HG03457 (cell line): Measurements from ENCODE around the gene DCK.
"Not testable (repeated sequence)": the region's sequence is repeated elsewhere in the genome, so short reads cannot be mapped to it uniquely, and the experiment has no call there.

Experiments used
- ATAC-seq: cut with Tn5 transposase; IDR thresholded peaks from one replicate; pipeline ENCODE4 v1.9.1; 2021; ENCODE audit warnings: moderate number of reproducible peaks; ENCODE audit not compliant: unreplicated experiment

The DCK gene

DNA sequence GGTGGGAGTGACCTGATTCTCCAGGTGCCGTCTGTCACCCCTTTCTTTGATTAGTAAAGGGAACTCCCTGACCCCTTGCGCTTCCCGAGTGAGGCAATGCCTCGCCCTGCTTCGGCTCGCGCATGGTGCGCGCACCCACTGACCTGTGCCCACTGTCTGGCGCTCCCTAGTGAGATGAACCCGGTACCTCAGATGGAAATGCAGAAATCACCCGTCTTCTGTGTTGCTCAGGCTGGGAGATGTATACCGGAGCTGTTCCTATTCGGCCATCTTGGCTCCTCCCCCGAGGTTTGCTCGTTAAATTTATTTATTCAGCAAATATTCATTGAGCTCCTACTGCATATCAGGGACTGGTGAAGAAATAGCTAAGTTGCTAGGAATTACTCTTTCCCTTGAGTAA, 66.1 kb downstream of the DCK start:
- not testable (repeated sequence) for ATAC-seq

DNA sequence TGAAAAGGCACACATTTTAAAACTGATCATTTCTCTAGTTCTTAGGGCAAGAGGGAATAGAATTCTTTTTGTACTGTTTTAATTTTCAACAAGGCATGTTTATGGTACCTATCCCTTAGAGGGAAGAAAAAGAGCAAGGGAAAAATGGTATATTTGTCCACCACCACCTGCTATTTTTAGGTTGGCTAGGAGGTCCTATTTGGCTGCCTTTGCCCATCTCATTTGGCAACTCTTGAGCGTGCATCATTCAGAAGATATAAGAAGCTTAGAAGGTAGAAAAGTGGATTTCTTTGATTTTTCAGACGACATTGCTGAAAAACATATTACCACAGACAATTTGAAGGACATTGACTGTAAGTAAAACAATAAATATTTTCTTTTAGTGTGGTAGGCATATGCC, 69.0 kb downstream of the DCK start:
- no peak for ATAC-seq

DNA sequence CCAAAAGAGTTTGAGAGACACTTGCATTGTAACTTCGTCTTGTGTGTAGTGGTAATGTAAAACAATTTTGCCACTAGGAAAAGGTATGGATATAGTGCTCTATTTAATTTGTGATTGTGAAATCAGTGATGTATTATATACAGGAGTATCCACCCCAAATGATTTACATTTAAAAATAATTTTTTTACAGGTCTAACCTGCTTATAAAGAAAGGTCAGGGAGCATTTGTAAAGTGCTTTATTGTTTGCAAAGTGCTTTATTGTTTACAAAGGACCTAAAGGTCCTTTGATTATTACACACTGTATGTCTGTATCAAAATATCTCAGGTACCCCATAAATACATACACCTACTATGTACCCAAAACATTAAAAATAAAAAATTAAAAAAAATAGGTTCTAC, 70.3 kb downstream of the DCK start:
- ATAC-seq = no peak

DNA sequence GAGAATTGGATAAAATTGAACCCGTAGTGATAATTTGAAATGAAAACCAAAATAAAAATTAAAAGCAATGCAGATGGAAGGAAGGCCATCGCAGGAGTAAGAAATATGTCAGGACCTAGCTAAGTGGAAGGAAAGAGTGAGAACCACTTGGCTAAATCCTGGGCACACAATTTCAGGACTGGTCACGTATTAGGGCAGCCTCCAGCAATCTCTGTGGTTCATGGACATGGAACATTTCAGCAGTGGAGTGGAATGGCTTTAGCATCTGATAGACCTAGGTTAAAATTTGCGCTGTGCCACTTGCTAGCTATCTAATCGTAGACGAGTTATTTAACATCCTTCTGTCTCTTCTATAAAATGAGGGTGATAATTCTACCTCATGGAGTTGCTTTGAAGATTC, 71.1 kb downstream of the DCK start:
- no peak for ATAC-seq

DNA sequence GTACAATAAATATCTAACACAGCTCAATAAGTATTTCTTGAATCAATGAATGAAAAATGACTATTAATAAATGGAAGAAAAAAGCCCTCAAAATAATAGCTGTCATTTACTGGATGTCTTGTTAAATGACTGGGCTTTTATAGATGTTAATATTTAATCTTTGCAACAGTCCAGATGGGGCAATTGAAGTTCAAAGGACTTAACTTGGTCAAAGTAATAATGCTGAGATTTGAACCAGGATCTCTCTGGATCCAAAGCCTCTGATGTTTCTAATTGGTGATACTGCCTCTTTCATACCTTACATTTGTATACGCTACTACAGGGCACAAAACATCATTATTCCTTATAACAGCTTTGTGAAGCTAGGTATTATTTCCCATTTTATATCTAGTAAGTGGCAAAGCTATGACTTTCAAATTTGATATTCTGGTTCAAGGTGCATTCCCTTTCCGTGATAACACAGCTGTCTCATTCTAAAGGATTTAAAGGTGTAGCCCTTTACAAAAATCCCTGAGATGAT, 72.6 kb downstream of the DCK start:
- no peak for ATAC-seq

DNA sequence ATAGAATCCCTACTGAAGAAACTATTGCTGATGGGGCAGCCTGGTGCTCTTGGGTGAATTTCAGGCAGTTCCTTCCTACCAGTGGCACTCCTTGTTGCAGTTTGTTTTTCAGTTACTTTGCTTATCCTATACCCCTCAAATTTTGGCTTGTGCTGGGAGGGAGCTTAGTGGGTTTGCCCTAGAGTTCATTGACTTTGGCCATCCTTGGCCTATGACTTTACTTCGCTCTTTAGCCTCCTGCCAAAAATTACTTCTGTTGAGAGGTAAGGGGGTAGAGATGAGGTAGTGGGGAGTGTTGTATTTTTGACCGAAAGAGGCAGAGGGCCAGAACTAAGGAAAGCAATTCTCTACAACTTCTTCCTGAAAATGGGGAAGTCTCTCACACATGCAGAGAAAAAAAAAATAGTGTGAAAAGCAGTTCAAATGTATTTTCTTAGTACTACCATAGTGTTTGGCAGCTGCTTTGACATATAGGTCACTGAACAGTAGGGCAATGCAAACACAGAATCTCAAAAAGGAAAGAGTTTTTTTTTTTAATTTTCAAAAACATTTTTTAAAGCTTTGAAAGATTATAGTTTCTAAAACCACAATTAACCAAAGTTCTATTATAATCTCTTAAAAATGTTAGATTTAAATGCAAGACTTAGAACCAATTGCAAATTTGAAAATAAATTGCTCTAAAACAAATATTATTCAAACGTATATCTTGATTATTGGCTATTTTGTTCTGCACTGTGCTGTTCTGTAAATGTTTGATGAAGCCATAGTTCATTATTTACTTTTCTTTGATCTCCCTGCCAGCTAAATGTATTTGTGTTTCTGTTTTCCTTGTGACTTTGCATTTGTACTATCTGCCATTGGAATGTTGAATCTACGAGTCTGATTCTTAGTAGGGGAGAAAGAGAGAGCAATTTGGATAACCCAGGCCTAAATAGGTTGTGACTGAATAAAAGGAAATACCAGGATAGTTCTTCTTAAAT, 73.6 kb downstream of the DCK start:
- no peak for ATAC-seq

DNA sequence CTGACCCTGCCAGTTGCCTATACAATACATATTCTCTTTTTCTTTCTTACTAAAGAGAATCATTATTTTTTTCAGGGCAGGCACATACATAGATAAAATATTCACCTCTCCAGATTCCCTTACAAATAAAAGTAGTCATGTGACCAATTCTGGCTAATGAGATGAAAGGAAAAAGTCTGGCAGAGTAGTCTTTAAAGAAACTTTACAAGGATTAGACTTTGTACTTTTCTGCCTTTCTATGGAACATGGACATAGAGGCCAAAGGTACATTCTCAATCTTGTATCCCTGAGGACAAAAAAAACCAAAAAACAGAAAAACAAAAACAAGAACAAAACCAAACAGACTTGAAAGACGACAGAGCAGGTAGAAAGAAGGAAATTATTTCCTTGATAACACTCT, 75.6 kb downstream of the DCK start:
- ATAC-seq = no peak

DNA sequence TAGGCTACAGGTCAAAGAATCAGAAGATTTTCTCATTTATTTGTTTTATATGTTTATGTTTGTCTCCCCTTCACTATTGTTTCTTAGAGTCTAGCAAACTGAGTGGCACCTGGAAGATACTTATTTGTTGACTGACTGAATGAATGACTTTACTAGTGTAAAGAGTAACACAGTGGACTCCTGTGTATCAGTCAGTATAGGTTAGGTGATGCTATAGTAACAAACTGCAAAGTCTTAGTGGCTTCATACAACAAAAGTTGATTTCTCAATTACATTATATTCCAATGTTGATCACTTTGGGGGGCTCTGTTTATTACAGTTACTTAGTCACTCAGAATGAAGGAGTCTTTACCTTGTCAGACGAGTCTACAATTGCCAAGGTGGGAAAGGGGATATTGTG, 76.6 kb downstream of the DCK start:
- ATAC-seq = no peak

DNA sequence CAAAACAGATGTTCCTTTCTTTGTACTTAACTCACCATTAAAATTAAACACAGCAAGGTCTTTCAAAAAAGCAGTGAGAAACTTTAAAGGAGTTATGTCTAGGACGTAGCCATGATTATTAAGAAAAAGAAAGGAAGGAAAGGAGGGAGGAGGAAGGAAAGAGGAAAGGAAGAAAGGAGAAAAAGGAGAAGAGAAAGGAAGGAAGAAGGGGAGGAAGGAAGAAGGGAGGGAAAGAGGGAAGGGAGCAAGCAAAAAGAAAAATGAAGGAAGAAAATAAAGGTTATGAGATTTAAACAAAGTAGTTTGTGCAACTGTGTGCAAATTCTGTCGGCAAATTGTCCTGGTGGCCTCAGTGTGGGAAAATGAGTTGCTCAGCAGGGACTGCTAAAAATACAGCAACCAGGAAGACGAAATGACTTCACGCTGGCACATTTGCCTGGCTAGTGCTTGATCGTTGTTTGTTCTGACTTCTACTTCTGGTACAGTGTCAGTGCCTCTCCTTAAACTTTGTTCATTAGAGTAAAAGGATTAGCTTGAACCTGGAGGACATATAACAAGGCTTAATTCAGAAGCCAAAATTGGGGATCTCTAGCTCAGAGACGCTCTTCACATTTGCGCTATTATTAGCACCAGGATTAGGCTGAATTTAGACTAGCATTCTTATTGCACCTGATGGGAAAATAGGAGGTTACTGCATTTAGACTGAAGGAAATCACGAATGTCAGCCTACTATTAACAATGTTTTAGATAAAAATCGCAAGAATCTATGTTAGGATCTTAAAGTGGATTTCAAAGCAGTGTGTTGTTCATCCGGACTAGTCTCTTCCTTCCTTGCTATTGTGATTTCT, 81.2 kb downstream of the DCK start:
- no peak for ATAC-seq
